Measurements from ENCODE around the gene HTRA2.
A peak's percentile ranks its signal among the peaks of the same experiment; 100 is the strongest.

Gene HTRA2

DNA sequence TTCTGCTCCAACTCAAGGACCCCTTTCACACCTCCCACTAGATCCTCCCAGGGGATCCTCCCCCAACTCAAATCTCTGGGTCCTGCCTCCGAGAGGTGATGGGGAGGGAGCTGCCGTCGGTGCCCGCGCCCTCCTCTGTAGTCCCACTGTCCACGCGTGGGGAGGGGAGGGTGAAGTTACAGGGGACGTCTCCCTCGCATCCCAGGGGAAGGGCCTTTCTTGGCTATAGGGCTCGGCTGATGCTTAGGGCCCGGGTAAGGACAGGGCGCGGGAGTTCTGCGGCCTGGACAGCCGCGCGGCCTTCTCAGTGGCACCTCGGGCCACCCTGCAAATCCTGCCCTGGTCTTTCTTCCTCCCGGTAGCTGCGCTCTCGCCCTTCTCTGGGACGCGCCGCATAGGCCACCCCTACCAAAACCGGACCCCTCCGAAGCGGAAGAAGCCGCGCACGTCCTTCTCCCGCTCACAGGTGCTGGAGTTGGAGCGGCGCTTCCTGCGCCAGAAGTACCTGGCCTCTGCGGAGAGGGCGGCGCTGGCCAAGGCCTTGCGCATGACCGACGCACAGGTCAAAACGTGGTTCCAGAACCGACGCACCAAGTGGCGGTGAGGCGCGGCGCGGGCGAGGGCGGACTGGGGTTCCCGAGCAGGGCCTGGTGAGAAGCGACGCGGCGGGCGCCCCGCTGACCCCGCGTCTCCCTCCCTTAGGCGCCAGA lies 14.3 kb upstream of the HTRA2 start:
- H3K27ac ChIP-seq = no peak overlapping the region
- TF ChIP-seq, protein P1, sequence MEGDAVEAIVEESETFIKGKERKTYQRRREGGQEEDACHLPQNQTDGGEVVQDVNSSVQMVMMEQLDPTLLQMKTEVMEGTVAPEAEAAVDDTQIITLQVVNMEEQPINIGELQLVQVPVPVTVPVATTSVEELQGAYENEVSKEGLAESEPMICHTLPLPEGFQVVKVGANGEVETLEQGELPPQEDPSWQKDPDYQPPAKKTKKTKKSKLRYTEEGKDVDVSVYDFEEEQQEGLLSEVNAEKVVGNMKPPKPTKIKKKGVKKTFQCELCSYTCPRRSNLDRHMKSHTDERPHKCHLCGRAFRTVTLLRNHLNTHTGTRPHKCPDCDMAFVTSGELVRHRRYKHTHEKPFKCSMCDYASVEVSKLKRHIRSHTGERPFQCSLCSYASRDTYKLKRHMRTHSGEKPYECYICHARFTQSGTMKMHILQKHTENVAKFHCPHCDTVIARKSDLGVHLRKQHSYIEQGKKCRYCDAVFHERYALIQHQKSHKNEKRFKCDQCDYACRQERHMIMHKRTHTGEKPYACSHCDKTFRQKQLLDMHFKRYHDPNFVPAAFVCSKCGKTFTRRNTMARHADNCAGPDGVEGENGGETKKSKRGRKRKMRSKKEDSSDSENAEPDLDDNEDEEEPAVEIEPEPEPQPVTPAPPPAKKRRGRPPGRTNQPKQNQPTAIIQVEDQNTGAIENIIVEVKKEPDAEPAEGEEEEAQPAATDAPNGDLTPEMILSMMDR (conservative IDR thresholded peaks at IDR 0.05) = no peak
- TF ChIP-seq ZFX (IDR thresholded peaks at IDR 0.05) = no peak

DNA sequence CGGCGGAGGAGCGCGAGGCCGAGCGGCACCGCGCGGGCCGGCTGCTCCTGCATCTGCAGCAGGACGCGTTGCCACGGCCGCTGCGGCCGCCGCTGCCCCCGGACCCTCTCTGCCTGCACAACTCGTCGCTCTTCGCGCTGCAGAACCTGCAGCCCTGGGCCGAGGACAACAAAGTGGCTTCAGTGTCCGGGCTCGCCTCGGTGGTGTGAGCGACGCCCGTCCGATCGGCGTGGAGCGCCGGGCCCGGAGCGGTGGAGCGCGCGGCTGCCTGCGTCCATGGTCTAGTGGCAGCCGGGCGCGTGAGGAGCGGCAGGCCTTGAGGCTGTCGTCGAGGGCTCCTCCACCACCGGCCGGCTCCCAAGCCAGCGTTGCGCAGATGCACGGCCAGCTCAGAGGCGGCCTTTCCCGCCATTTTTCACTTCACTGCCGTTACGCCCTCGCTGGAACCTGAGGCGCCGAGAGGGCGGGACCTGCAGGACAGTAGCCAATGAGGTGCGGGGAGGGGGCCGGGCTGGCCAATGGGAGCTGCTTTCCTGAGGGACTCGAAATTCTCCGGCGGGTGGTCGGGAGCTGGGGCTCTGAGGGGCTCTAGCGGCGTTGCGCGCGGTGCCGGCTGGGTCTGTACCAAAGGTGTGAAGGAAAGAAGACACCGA lies 13.6 kb upstream of the HTRA2 start:
- no peak overlapping the region for H3K27ac ChIP-seq
- TF ChIP-seq ZFX (IDR thresholded peaks at IDR 0.05) = no peak
- TF ChIP-seq, protein P1 (conservative IDR thresholded peaks at IDR 0.05) = no peak

DNA sequence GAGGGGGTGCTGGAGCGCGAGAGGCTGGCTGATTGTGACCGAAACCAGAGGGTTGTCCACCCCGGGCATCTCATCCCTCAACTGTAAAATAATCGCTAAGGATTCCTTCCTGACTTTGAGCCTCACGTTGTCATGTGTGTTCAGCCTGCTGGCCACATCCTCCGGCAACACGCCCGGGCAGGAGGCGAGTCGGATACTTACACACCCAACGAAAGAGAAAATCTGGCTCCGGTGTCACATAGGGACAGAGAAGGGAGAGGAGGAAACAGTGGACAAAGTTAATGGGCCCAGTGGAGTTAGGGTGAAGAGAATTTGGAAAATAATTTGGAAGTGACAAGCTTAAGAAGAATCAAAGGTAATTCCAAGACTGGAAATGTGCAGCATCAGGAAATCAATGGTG lies 13.1 kb upstream of the HTRA2 start:
- no peak overlapping the region for H3K27ac ChIP-seq
- no peak for TF ChIP-seq ZFX (IDR thresholded peaks at IDR 0.05)

DNA sequence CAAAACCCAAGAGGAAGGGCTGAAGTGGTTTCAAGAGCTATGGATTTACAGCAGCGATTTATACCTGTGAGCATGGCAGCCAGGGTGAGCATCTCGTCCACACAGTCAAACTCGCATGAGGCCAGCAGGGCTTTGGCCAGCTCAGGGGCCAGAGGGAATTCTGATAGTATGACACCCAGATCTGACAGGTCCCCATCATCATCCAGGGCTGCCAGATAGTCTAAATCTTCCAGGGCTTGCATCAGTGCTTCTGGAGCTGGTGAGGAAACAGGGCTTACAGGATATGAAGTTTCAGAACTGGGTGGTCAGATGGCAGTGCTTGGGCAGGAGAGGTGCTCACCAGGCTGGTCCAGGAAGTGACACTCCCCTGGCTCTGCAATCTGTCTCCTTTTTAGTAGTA lies 7.2 kb upstream of the HTRA2 start:
- TF ChIP-seq, protein P1 (conservative IDR thresholded peaks at IDR 0.05) = no peak
- no peak for TF ChIP-seq ZFX (IDR thresholded peaks at IDR 0.05)
- H3K27ac ChIP-seq = no peak overlapping the region

DNA sequence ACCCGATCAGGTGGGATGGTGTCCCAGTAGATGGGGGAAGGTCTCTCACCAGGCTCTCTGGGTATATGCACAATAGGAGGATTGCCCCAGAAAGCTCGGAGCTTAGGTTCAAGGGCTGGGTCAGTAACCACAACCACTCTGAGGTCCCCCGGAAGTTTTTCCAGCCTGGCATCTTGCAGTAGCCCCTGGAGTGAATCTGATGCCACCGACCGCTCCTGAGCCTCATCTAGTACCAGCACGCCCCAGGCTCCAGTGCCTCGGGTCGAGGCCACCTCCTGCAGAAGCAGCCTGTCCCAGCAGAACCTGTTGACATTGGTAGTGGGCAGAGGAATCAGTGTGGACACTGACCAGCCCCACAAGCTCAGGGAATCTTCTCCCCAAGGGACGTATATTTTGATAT lies 5.7 kb upstream of the HTRA2 start:
- TF ChIP-seq ZFX (IDR thresholded peaks at IDR 0.05) = no peak
- TF ChIP-seq, protein P1 (conservative IDR thresholded peaks at IDR 0.05) = no peak

DNA sequence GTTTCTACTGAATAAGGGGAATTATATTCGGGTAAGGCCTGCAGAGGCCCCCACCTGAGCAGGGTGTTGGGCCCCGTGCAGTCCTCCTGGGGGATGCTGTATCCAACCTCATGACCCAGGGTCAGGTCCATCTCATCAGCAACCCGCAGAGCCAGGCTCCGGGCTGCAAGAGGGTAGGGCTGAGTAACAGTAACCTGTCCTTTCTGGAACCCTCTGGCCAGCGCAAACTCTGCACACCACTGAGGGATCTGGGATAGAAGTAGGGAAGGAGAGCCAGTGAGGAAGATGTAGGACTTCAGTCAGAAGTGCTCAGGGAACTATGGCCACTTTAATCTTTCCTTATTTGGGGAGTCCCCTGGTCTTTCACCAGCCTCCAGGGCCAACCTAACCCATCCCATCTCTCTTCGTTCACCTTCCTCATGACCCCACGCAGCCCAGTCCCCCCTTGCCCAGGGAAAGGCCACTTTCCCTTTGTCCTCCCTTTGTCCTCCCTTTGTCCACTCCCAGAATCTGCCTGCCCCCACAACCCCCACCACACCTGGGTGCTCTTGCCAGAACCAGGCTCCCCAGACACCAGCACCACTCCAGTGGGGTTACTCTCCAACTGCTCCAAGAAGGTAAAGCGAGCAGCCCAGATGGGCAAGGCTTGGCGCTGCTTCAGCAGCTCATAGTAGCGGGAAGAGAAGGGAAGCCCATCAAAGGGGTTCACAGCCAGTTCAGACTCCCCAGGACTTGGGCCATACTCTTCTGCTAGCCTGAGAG lies 4.6 kb upstream of the HTRA2 start:
- peak overlapping the region; percentile 30; the same call in 1 of the 2 replicates for H3K27ac ChIP-seq
- TF ChIP-seq, protein P1 (conservative IDR thresholded peaks at IDR 0.05) = no peak
- TF ChIP-seq ZFX (IDR thresholded peaks at IDR 0.05) = no peak

More for the DNA sequence above, 5.7 kb upstream of the HTRA2 start:
- no peak overlapping the region for H3K27ac ChIP-seq

DNA sequence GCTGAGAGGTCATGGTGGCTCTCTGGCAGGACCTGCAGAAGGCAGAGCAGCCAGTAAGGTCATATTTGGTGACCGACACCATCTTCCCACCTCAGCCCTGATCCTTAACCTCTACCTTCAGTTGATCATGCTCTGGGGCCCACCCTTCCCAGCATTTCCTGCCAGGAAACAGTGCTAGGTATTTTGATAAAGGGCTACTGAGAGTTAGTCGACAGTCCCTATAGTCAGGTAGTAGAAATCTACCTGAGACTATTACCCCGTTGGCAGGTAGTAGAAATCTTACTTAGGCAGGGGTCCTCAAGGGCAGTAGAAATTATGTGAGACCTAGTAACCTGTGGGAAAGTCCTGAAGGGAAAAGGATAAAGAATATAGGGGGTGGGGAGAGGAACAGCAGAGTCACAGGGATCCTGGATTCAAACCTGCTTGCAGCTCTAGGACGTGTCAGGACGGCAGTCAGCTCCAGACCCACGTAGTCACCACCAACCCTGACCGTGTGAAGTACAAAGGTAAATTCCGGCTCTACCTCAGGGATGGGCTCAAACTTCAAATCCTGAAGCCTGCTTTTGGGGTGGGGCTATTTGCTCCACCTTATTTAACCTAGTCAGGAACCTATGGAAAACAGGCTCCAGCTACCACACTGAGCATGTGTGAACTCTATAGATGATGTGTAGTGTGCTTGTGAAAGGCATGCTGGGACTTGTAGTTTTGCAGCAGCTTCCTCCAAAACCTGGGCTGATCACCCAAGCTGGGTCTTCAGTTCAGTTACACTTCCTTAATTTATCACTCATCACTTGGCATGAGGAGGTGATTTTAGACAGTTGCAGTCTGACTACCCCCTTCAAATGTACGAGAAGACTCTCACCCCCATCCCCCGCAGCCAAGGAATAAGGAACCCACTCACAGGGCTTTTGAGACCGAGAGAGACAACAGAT lies 3.8 kb upstream of the HTRA2 start, which contains the start of gene DQX1:
Gene DQX1, minus strand, starts transcription at position 515 of the 932 bp plus-strand sequence. Its CDS starts 502 bp downstream, at position 13.
- TF ChIP-seq ZFX (IDR thresholded peaks at IDR 0.05) = no peak
- TF ChIP-seq, protein P1 (conservative IDR thresholded peaks at IDR 0.05) = no peak
- peak within 1 kb of the TSS; percentile 30; the same call in 1 of the 2 replicates for H3K27ac ChIP-seq

Measured in C4-2B (cell line).